Activated CD4-positive, alpha-beta T cell treated with anti-CD3 and anti-CD28 coated beads, Interleukin-2, amount 10 ng/mL, durations not matched to agents 7 days and 5 days (primary cell): ENCODE results near the gene TBC1D25. TPM values are rescaled to one million over a fixed set of nuclear protein-coding genes. Genes with fewer than 3 reads are reported as not detected.

Experiments
- CTCF ChIA-PET: fragments of 350-600 bp; sonication (Branson Sonifier 250); formaldehyde crosslinking; loops from one replicate; lab custom pipeline; 2021; ENCODE audit warnings: antibody characterized with exemption; lab: Charles Lee
- POLR2A ChIA-PET: fragments of 350-600 bp; sonication (Branson Sonifier 250); formaldehyde crosslinking; loops from one replicate; lab custom pipeline; 2021; ENCODE audit warnings: antibody characterized with exemption; lab: Charles Lee
- DNase-seq: peaks from one replicate; pipeline ENCODE4 v3.0.0-alpha.2; 2020
- H3K27ac Mint-ChIP-seq: one replicate; pipeline ENCODE4 v1.8.0; 2021; ENCODE audit warnings: mild to moderate bottlenecking, moderate library complexity, mixed read lengths
- H3K27me3 Mint-ChIP-seq: one replicate; pipeline ENCODE4 v1.8.0; 2021; ENCODE audit warnings: mixed read lengths
- H3K36me3 Mint-ChIP-seq: one replicate; pipeline ENCODE4 v1.8.0; 2021; ENCODE audit warnings: low read depth, mixed read lengths
- H3K4me1 Mint-ChIP-seq: one replicate; pipeline ENCODE4 v1.8.0; 2021; ENCODE audit warnings: mixed read lengths
- H3K4me3 Mint-ChIP-seq: one replicate; pipeline ENCODE4 v1.8.0; 2021; ENCODE audit warnings: mild to moderate bottlenecking, moderate library complexity, mixed read lengths
- H3K9me3 Mint-ChIP-seq: one replicate; pipeline ENCODE4 v1.8.0; 2021; ENCODE audit warnings: mixed read lengths
- total RNA-seq, 2 experiments: library from RNA; stranded (reverse); gene quantifications; one replicate each; pipeline ENCODE4 v1.2.3, GENCODE V29; 2021

TBC1D25 gene
- total RNA-seq, 2 experiments from 2014 or later = 19.5 to 20.4 TPM

- ChIA-PET CTCF (no interaction called here), POLR2A (no interaction called here)
Observed at GRCh38 chrX:48576108-48576507, 36.6 kb downstream of the TBC1D25 start.

GRCh38 chrX:48578661-48579128, 39.2 kb downstream of the TBC1D25 start:
- H3K9me3 Mint-ChIP-seq = no peaks in the 10 kb centered on the region
- no peak overlapping the region for H3K4me3 Mint-ChIP-seq
- DNase-seq = no peak
- no peaks in the 10 kb centered on the region for H3K27me3 Mint-ChIP-seq
- peaks cover 48% of the 10 kb centered on the region for H3K36me3 Mint-ChIP-seq
- no peak overlapping the region for H3K27ac Mint-ChIP-seq
- CTCF ChIA-PET = no interaction called here
- POLR2A ChIA-PET = no interaction called here
- peaks cover 32% of the 10 kb centered on the region for H3K4me1 Mint-ChIP-seq

More at GRCh38 chrX:48576108-48576507, 36.6 kb downstream of the TBC1D25 start:
- Mint-ChIP-seq H3K4me1 (peaks cover 32% of the 10 kb centered on the region), H3K9me3 (no peaks in the 10 kb centered on the region), H3K4me3 (peak overlapping the region; percentile 98), H3K36me3 (peaks cover 48% of the 10 kb centered on the region), H3K27ac (peak overlapping the region; percentile 99), H3K27me3 (no peaks in the 10 kb centered on the region)
- no peak for DNase-seq

- H3K4me3 Mint-ChIP-seq = no peak overlapping the region
- CTCF ChIA-PET = no interaction called here
- no peaks in the 10 kb centered on the region for H3K27me3 Mint-ChIP-seq
- H3K27ac Mint-ChIP-seq = no peak overlapping the region
- no peak for DNase-seq
- H3K9me3 Mint-ChIP-seq = no peaks in the 10 kb centered on the region
- peaks cover 27% of the 10 kb centered on the region for H3K4me1 Mint-ChIP-seq
- POLR2A ChIA-PET = no interaction called here
- peaks cover 44% of the 10 kb centered on the region for H3K36me3 Mint-ChIP-seq
Observed at GRCh38 chrX:48579259-48579658, 39.7 kb downstream of the TBC1D25 start.

- H3K27ac Mint-ChIP-seq = no peak overlapping the region
- no peak for DNase-seq
- POLR2A ChIA-PET = no interaction called here
- no peaks in the 10 kb centered on the region for H3K9me3 Mint-ChIP-seq
- no peak overlapping the region for H3K4me3 Mint-ChIP-seq
- CTCF ChIA-PET = interaction anchor here (0.6 kb wide), 1 partner anchor 15 kb away, joined by 3 read pairs; no protein-coding TSS in a partner anchor
- peaks cover 21% of the 10 kb centered on the region for H3K4me1 Mint-ChIP-seq
- H3K36me3 Mint-ChIP-seq = peaks cover 34% of the 10 kb centered on the region
- no peaks in the 10 kb centered on the region for H3K27me3 Mint-ChIP-seq
Observed at GRCh38 chrX:48580662-48581061, 41.1 kb downstream of the TBC1D25 start.

GRCh38 chrX:48584698-48585097, 45.2 kb downstream of the TBC1D25 start:
- H3K4me1 Mint-ChIP-seq = peaks cover 4% of the 10 kb centered on the region
- CTCF ChIA-PET = no interaction called here
- POLR2A ChIA-PET = no interaction called here
- H3K4me3 Mint-ChIP-seq = no peak overlapping the region
- peaks cover 3% of the 10 kb centered on the region for H3K36me3 Mint-ChIP-seq
- no peaks in the 10 kb centered on the region for H3K9me3 Mint-ChIP-seq
- no peak overlapping the region for H3K27ac Mint-ChIP-seq
- DNase-seq = no peak
- H3K27me3 Mint-ChIP-seq = no peaks in the 10 kb centered on the region

- H3K27ac Mint-ChIP-seq = no peak overlapping the region
- no peak overlapping the region for H3K4me3 Mint-ChIP-seq
- no peak for DNase-seq
- H3K36me3 Mint-ChIP-seq = no peaks in the 10 kb centered on the region
- POLR2A ChIA-PET = no interaction called here
- CTCF ChIA-PET = no interaction called here
- peaks cover 4% of the 10 kb centered on the region for H3K4me1 Mint-ChIP-seq
- no peaks in the 10 kb centered on the region for H3K9me3 Mint-ChIP-seq
- no peaks in the 10 kb centered on the region for H3K27me3 Mint-ChIP-seq
Observed at GRCh38 chrX:48589482-48590162, 50.1 kb downstream of the TBC1D25 start.

GRCh38 chrX:48590203-48591103, 50.9 kb downstream of the TBC1D25 start:
- H3K4me1 Mint-ChIP-seq = peaks cover 4% of the 10 kb centered on the region
- no peak overlapping the region for H3K4me3 Mint-ChIP-seq
- DNase-seq = no peak
- no peaks in the 10 kb centered on the region for H3K9me3 Mint-ChIP-seq
- ChIA-PET CTCF (no interaction called here), POLR2A (no interaction called here)
- no peaks in the 10 kb centered on the region for H3K27me3 Mint-ChIP-seq
- peak overlapping the region; percentile 54 for H3K27ac Mint-ChIP-seq
- H3K36me3 Mint-ChIP-seq = no peaks in the 10 kb centered on the region

- H3K9me3 Mint-ChIP-seq = no peaks in the 10 kb centered on the region
Observed at GRCh38 chrX:48591255-48591791, 51.8 kb downstream of the TBC1D25 start.

GRCh38 chrX:48592971-48593370, 53.5 kb downstream of the TBC1D25 start:
- no peak for DNase-seq
- no peak overlapping the region for H3K27ac Mint-ChIP-seq
- peaks cover 8% of the 10 kb centered on the region for H3K4me1 Mint-ChIP-seq
- H3K9me3 Mint-ChIP-seq = no peaks in the 10 kb centered on the region
- peaks cover under 1% of the 10 kb centered on the region for H3K36me3 Mint-ChIP-seq
- no peak overlapping the region for H3K4me3 Mint-ChIP-seq
- ChIA-PET POLR2A (no interaction called here), CTCF (interaction anchor here (1.0 kb wide), 1 partner anchor 16 kb away, joined by 3 read pairs; no protein-coding TSS in a partner anchor)
- H3K27me3 Mint-ChIP-seq = no peaks in the 10 kb centered on the region

More at GRCh38 chrX:48591255-48591791, 51.8 kb downstream of the TBC1D25 start:
- H3K36me3 Mint-ChIP-seq = no peaks in the 10 kb centered on the region
- no peak overlapping the region for H3K27ac Mint-ChIP-seq
- peaks cover 4% of the 10 kb centered on the region for H3K4me1 Mint-ChIP-seq
- H3K4me3 Mint-ChIP-seq = no peak overlapping the region
- no peak for DNase-seq
- ChIA-PET CTCF (no interaction called here), POLR2A (no interaction called here)
- H3K27me3 Mint-ChIP-seq = no peaks in the 10 kb centered on the region

- no peak overlapping the region for H3K27ac Mint-ChIP-seq
- CTCF ChIA-PET = interaction anchor here (0.6 to 1.1 kb wide), 3 partner anchors 15 to 1241 kb away, joined by 3 to 4 read pairs (median 3); no protein-coding TSS in a partner anchor
- no peaks in the 10 kb centered on the region for H3K27me3 Mint-ChIP-seq
- POLR2A ChIA-PET = no interaction called here
- no peak for DNase-seq
- no peaks in the 10 kb centered on the region for H3K9me3 Mint-ChIP-seq
- H3K4me1 Mint-ChIP-seq = peaks cover 14% of the 10 kb centered on the region
- no peak overlapping the region for H3K4me3 Mint-ChIP-seq
- peaks cover 6% of the 10 kb centered on the region for H3K36me3 Mint-ChIP-seq
Observed at GRCh38 chrX:48595929-48596328, 56.4 kb downstream of the TBC1D25 start.

- Mint-ChIP-seq H3K27ac (peak within 1 kb of the TSS; percentile 99), H3K4me3 (peak within 1 kb of the TSS; percentile 95), H3K9me3 (no peaks in the 10 kb centered on the region), H3K27me3 (no peaks in the 10 kb centered on the region), H3K36me3 (peaks cover 6% of the 10 kb centered on the region), H3K4me1 (peaks cover 12% of the 10 kb centered on the region)
- POLR2A ChIA-PET = no interaction called here
- DNase-seq = peak; percentile 91
- CTCF ChIA-PET = interaction anchor here (0.9 kb wide), 1 partner anchor 19 kb away, joined by 5 read pairs; no protein-coding TSS in a partner anchor
Observed at GRCh38 chrX:48597353-48598264, 58.1 kb downstream of the TBC1D25 start, which contains the start of gene WDR13. TSS of gene WDR13 (plus strand) at chrX:48597492. CDS start at chrX:48597997, 505 bp downstream.

- ChIA-PET CTCF (interaction anchor here (0.5 to 0.9 kb wide), 3 partner anchors 18 to 506 kb away, joined by 3 to 5 read pairs (median 5); no protein-coding TSS in a partner anchor), POLR2A (no interaction called here)
- H3K9me3 Mint-ChIP-seq = no peaks in the 10 kb centered on the region
- H3K36me3 Mint-ChIP-seq = peaks cover 8% of the 10 kb centered on the region
- H3K4me1 Mint-ChIP-seq = peaks cover 12% of the 10 kb centered on the region
- no peak for DNase-seq
- H3K27me3 Mint-ChIP-seq = no peaks in the 10 kb centered on the region
- H3K27ac Mint-ChIP-seq = no peak overlapping the region
- peak overlapping the region; percentile 95 for H3K4me3 Mint-ChIP-seq
Observed at GRCh38 chrX:48598614-48599013, 59.1 kb downstream of the TBC1D25 start.
